ENCODE data around the gene DYRK1A. TPM values are rescaled to one million over a fixed set of nuclear protein-coding genes. Genes with fewer than 3 reads are reported as not detected.

The DYRK1A gene
- total and polyA plus RNA-seq, 10 of the 15 experiments (the other 5 are each of a cell fraction or from before 2014, with no cell fraction given) = 2.4 to 68.6 (median 30.7) TPM

DNA sequence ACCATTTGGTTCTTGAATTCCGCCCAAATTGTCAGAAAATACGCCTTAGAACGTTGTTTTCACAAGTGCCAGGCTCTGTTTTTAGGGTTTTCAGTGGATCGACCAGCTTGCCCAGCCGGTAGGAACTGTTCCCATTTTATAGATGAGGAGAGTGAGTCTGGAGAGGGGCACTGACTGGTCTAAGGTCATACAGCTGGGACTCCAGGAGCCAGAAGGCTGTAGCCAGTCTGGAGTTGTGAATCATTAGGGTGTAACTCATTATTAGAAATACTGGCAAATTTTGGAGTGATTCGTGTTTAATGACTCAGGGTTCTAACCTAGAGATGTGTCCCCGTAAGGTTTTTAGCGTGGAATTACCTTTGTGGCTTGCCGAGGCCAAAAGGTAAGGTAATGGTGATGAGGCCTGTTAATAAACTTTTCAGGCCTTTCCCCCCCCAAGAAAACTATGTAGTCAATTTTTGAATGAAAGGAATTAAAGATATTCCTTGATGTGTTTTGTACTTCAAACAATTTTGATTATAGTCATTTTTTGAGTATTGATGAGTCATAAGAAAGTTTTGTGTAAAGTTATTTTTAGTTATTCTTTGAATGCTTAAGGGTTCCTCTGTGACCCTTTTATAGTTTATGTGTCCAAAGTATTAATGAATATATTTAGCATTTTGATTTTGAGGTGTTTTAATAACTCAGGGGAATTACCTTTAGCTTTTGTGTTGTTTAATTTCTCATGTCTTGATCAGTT lies 2.1 kb downstream of the DYRK1A start (continued):
- TF ChIP-seq, protein P1, sequence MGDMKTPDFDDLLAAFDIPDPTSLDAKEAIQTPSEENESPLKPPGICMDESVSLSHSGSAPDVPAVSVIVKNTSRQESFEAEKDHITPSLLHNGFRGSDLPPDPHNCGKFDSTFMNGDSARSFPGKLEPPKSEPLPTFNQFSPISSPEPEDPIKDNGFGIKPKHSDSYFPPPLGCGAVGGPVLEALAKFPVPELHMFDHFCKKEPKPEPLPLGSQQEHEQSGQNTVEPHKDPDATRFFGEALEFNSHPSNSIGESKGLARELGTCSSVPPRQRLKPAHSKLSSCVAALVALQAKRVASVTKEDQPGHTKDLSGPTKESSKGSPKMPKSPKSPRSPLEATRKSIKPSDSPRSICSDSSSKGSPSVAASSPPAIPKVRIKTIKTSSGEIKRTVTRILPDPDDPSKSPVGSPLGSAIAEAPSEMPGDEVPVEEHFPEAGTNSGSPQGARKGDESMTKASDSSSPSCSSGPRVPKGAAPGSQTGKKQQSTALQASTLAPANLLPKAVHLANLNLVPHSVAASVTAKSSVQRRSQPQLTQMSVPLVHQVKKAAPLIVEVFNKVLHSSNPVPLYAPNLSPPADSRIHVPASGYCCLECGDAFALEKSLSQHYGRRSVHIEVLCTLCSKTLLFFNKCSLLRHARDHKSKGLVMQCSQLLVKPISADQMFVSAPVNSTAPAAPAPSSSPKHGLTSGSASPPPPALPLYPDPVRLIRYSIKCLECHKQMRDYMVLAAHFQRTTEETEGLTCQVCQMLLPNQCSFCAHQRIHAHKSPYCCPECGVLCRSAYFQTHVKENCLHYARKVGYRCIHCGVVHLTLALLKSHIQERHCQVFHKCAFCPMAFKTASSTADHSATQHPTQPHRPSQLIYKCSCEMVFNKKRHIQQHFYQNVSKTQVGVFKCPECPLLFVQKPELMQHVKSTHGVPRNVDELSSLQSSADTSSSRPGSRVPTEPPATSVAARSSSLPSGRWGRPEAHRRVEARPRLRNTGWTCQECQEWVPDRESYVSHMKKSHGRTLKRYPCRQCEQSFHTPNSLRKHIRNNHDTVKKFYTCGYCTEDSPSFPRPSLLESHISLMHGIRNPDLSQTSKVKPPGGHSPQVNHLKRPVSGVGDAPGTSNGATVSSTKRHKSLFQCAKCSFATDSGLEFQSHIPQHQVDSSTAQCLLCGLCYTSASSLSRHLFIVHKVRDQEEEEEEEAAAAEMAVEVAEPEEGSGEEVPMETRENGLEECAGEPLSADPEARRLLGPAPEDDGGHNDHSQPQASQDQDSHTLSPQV (IDR thresholded peaks at IDR 0.05) = no peak
- no peak for TF ChIP-seq NBN (IDR thresholded peaks at IDR 0.05)
- no peak for TF ChIP-seq TCF3 (IDR thresholded peaks at IDR 0.05; ENCODE audit: borderline replicate concordance, insufficient read depth, low read depth, low read length)
- TF ChIP-seq BHLHE40 (IDR thresholded peaks at IDR 0.05; ENCODE audit: borderline replicate concordance in 1 of 2, low read depth in 2 of 2, low read length in 1 of 2) = no peak
- peak; percentile 50; the same call in 1 of the 2 replicates for TF ChIP-seq MEF2A (IDR thresholded peaks at IDR 0.05; ENCODE audit: insufficient read depth, low read depth, low read length)
- no peak for TF ChIP-seq CBFB (IDR thresholded peaks at IDR 0.05; ENCODE audit: low read depth)
- no peak for TF ChIP-seq SREBF2 (IDR thresholded peaks at IDR 0.05; ENCODE audit: low read length)
- TF ChIP-seq, protein P2, sequence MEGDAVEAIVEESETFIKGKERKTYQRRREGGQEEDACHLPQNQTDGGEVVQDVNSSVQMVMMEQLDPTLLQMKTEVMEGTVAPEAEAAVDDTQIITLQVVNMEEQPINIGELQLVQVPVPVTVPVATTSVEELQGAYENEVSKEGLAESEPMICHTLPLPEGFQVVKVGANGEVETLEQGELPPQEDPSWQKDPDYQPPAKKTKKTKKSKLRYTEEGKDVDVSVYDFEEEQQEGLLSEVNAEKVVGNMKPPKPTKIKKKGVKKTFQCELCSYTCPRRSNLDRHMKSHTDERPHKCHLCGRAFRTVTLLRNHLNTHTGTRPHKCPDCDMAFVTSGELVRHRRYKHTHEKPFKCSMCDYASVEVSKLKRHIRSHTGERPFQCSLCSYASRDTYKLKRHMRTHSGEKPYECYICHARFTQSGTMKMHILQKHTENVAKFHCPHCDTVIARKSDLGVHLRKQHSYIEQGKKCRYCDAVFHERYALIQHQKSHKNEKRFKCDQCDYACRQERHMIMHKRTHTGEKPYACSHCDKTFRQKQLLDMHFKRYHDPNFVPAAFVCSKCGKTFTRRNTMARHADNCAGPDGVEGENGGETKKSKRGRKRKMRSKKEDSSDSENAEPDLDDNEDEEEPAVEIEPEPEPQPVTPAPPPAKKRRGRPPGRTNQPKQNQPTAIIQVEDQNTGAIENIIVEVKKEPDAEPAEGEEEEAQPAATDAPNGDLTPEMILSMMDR (IDR thresholded peaks at IDR 0.05 in 2 of 3, conservative IDR thresholded peaks at IDR 0.05 in 1 of 3; ENCODE audit: control insufficient read depth in 2 of 3, extremely low read depth in 1 of 3, insufficient read depth in 1 of 3, low read depth in 3 of 3, low read length in 3 of 3) = no peak
- TF ChIP-seq, protein P3, sequence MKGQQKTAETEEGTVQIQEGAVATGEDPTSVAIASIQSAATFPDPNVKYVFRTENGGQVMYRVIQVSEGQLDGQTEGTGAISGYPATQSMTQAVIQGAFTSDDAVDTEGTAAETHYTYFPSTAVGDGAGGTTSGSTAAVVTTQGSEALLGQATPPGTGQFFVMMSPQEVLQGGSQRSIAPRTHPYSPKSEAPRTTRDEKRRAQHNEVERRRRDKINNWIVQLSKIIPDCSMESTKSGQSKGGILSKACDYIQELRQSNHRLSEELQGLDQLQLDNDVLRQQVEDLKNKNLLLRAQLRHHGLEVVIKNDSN (IDR thresholded peaks at IDR 0.05; ENCODE audit: borderline replicate concordance, extremely low read length, insufficient read depth, low read depth, low read length) = no peak
- TF ChIP-seq HDAC6 (IDR thresholded peaks at IDR 0.05; ENCODE audit: unreplicated experiment) = peak; percentile 19
- no peak for TF ChIP-seq ATF7 (IDR thresholded peaks at IDR 0.05; ENCODE audit: low read depth)
- TF ChIP-seq MYC (IDR thresholded peaks at IDR 0.05; ENCODE audit: insufficient read depth, insufficient read length, insufficient replicate concordance, low read length, severe bottlenecking) = no peak
- 0 out of 2 replicates have a peak, but pooled peaks have one; percentile 32 for TF ChIP-seq RB1 (IDR thresholded peaks at IDR 0.05; ENCODE audit: borderline replicate concordance)
- no peak for TF ChIP-seq CHD4 (IDR thresholded peaks at IDR 0.05)
- no peak for TF ChIP-seq LARP7 (IDR thresholded peaks at IDR 0.05)
- no peak for TF ChIP-seq SIX5 (IDR thresholded peaks at IDR 0.05; ENCODE audit: low read depth, low read length, severe bottlenecking)
- no peak for TF ChIP-seq KLF5 (IDR thresholded peaks at IDR 0.05; ENCODE audit: partially characterized antibody)
- TF ChIP-seq CBX5 (IDR thresholded peaks at IDR 0.05; ENCODE audit: low read depth) = no peak
- no peak for TF ChIP-seq ZNF217 (IDR thresholded peaks at IDR 0.05)
- TF ChIP-seq ESRRA (IDR thresholded peaks at IDR 0.05; ENCODE audit: low read length) = no peak; the same call in 1 of the 2 replicates
- no peak for TF ChIP-seq BACH1 (IDR thresholded peaks at IDR 0.05; ENCODE audit: borderline replicate concordance)
- TF ChIP-seq FOXM1 (IDR thresholded peaks at IDR 0.05; ENCODE audit: low read depth, low read length) = no peak
- no peak for TF ChIP-seq HDGF (IDR thresholded peaks at IDR 0.05)
- TF ChIP-seq TCF12 (IDR thresholded peaks at IDR 0.05; ENCODE audit: low read depth, low read length) = peak; percentile 33; the same call in 1 of the 2 replicates
- TF ChIP-seq NR2C1 (IDR thresholded peaks at IDR 0.05) = no peak

Measured in GM12878 (cell line).